GM23248 (cell line): ENCODE data around the gene TLCD3A.

ENCODE experiments used
- EZH2 ChIP-seq: fragments of 200-600 bp; sonication (generic); IDR thresholded peaks from 2 replicates; pipeline ENCODE4 v1.6.1; 2018; ENCODE audit warnings: antibody characterized with exemption, mild to moderate bottlenecking; ENCODE audit not compliant: insufficient read depth, poor library complexity, severe bottlenecking
- EZH2phosphoT487 ChIP-seq: fragments of 200-600 bp; sonication (generic); IDR thresholded peaks from 2 replicates; pipeline ENCODE4 v1.6.1; 2018; ENCODE audit warnings: antibody characterized with exemption, moderate library complexity, mild to moderate bottlenecking, low read depth; ENCODE audit not compliant: insufficient read depth

DNA sequence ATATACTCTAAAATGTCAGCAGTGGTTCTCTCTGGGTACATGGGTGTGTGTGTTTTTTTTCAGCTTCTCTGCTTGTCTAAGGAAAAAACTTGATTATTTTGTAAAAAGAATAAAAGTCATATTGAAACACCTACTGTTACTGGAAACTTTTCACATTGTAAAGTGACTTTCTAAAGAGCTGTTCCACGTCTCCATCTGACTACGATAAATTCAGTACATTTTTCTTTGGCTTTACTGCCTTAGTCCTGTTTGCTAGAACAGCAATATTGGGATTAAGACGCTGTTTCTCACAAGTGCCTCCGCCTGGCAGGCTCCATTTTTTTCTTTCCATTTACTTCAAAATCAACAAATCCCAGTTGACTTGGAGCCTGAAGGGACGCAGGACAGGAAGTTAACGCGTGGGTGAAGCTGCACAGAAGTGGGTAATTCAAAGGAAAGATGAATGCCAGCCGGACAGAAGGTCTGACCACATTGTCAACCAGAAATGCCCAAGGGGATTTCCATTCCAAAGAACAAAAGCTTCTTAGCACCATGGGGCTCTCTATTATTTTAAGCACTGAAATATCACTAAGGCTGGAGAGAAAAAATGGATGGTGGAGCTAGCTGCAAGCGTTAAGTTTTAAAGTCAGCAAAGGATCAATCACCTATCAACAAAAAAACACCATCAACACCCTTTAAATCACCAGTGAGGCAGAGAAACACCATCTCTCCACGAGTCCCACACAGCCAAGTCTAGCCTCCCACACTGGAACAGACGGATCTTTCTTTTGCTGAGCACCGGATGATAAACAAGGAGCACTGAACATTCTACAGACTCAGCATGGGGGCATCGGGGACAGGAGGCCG lies 41.3 kb downstream of the TLCD3A start:
- TF ChIP-seq EZH2phosphoT487: no peak
- TF ChIP-seq EZH2: no peak
